Neural cell (in vitro differentiated cells): ENCODE data around the gene FILIP1L. TPM values are rescaled to one million over a fixed set of nuclear protein-coding genes. Genes with fewer than 3 reads are reported as not detected.

ENCODE experiments used
- H2AFZ ChIP-seq: fragments of 200-600, 300-800 bp; sonication (generic), shearing (Covaris generic); 2 replicates; pipeline ENCODE4 v1.6.0; 2014; ENCODE audit warnings: low read depth, mild to moderate bottlenecking, antibody characterized with exemption, low read length, moderate library complexity
- H3F3A ChIP-seq: fragments of 200-600 bp; shearing (Covaris generic); 2 replicates; pipeline ENCODE4 v1.6.1; 2016; ENCODE audit warnings: mild to moderate bottlenecking, moderate library complexity, mixed read lengths, antibody characterized with exemption, low read length; ENCODE audit not compliant: insufficient read depth, poor library complexity, severe bottlenecking
- H3K27ac ChIP-seq: fragments of 200-600, 300-800 bp; sonication (generic), shearing (Covaris generic); 2 replicates; pipeline ENCODE4 v1.5.1; 2014; ENCODE audit warnings: mild to moderate bottlenecking, low read length, moderate library complexity
- H3K27me3 ChIP-seq: fragments of 300-800, 200-600 bp; sonication (generic), shearing (Covaris generic); 2 replicates; pipeline ENCODE4 v1.6.0; 2014; ENCODE audit warnings: mild to moderate bottlenecking, low read depth, low read length, moderate library complexity; ENCODE audit not compliant: insufficient read depth
- H3K36me3 ChIP-seq: fragments of 300-800, 200-600 bp; sonication (generic), shearing (Covaris generic); 2 replicates; pipeline ENCODE4 v1.5.1; 2014; ENCODE audit warnings: mild to moderate bottlenecking, antibody characterized with exemption, low read length, moderate library complexity; ENCODE audit not compliant: insufficient read depth
- H3K4me2 ChIP-seq: fragments of 300-800, 200-600 bp; sonication (generic), shearing (Covaris generic); 2 replicates; pipeline ENCODE4 v1.6.0; 2014; ENCODE audit warnings: mild to moderate bottlenecking, low read length
- H3K4me3 ChIP-seq: fragments of 300-800, 200-600 bp; sonication (generic), shearing (Covaris generic); 2 replicates; pipeline ENCODE4 v1.5.1; 2014; ENCODE audit warnings: mild to moderate bottlenecking, low read length, moderate library complexity
- H3K79me2 ChIP-seq: fragments of 200-600 bp; shearing (Covaris generic); replicated peaks from 2 replicates; pipeline ENCODE4 v1.6.0; 2014; ENCODE audit warnings: mild to moderate bottlenecking, low read length, moderate library complexity; ENCODE audit not compliant: insufficient read depth
- H3K9ac ChIP-seq: fragments of 300-800, 200-600 bp; sonication (generic), shearing (Covaris generic); 2 replicates; pipeline ENCODE4 v1.6.1; 2016; ENCODE audit warnings: mild to moderate bottlenecking, low read length, mixed read lengths
- H3K9me2 ChIP-seq: fragments of 200-600 bp; shearing (Covaris generic); 2 replicates; pipeline ENCODE4 v1.6.1; 2016; ENCODE audit warnings: mild to moderate bottlenecking, low read length, mixed read lengths; ENCODE audit not compliant: insufficient read depth
- H3K9me3 ChIP-seq: fragments of 200-600, 300-800 bp; sonication (generic), shearing (Covaris generic); 2 replicates; pipeline ENCODE4 v1.6.1; 2016; ENCODE audit warnings: mild to moderate bottlenecking, mixed run types, low read length, moderate library complexity, mixed read lengths
- H4K20me1 ChIP-seq: fragments of 200-600 bp; shearing (Covaris generic); 2 replicates; pipeline ENCODE4 v1.6.1; 2016; ENCODE audit warnings: mild to moderate bottlenecking, mixed run types; ENCODE audit not compliant: insufficient read depth
- CTCF ChIP-seq: fragments of 450-650 bp; IDR thresholded peaks from 2 replicates; pipeline ENCODE4 v1.5.1; 2014; ENCODE audit warnings: antibody characterized with exemption, mild to moderate bottlenecking, moderate library complexity; ENCODE audit not compliant: poor library complexity, severe bottlenecking
- EP300 ChIP-seq: fragments of 450-650 bp; conservative IDR thresholded peaks from 2 replicates; pipeline ENCODE4 v1.6.1; 2014; ENCODE audit warnings: antibody characterized with exemption, mild to moderate bottlenecking, moderate library complexity; ENCODE audit not compliant: poor library complexity, severe bottlenecking
- EZH2 ChIP-seq: fragments of 200-600, 300-800 bp; shearing (Covaris generic), sonication (generic); IDR thresholded peaks from 2 replicates; pipeline ENCODE4 v1.6.1; 2014; ENCODE audit warnings: antibody characterized with exemption, low read length, borderline replicate concordance, mild to moderate bottlenecking; ENCODE audit not compliant: insufficient read depth, poor library complexity, severe bottlenecking
- MXI1 ChIP-seq: fragments of 450-650 bp; conservative IDR thresholded peaks from 2 replicates; pipeline ENCODE4 v1.6.1; 2014; ENCODE audit warnings: antibody characterized with exemption, mild to moderate bottlenecking; ENCODE audit not compliant: poor library complexity, severe bottlenecking
- POLR2AphosphoS5 ChIP-seq: IDR thresholded peaks from 2 replicates; pipeline ENCODE4 v1.6.1; 2012
- RAD21 ChIP-seq: fragments of 450-650 bp; conservative IDR thresholded peaks from 2 replicates; pipeline ENCODE4 v1.6.1; 2014; ENCODE audit warnings: antibody characterized with exemption, mild to moderate bottlenecking, moderate library complexity
- REST ChIP-seq: IDR thresholded peaks from 2 replicates; pipeline ENCODE4 v1.6.1; 2012; ENCODE audit warnings: borderline replicate concordance
- SMC3 ChIP-seq: fragments of 450-650 bp; conservative IDR thresholded peaks from 2 replicates; pipeline ENCODE4 v1.6.1; 2014; ENCODE audit warnings: antibody characterized with exemption, mild to moderate bottlenecking, moderate library complexity; ENCODE audit not compliant: poor library complexity
- TAF1 ChIP-seq: IDR thresholded peaks from 2 replicates; pipeline ENCODE4 v1.6.1; 2012; ENCODE audit warnings: low read depth
- polyA plus RNA-seq: library from polyadenylated mRNA; depleted of rRNA; stranded (reverse); fragments of >200 nt; gene quantifications from 2 replicates; pipeline ENCODE4 v1.2.3, GENCODE V29; 2014

The FILIP1L gene
- polyA plus RNA-seq, 1 donor from 2014 or later: 0.27 TPM

DNA sequence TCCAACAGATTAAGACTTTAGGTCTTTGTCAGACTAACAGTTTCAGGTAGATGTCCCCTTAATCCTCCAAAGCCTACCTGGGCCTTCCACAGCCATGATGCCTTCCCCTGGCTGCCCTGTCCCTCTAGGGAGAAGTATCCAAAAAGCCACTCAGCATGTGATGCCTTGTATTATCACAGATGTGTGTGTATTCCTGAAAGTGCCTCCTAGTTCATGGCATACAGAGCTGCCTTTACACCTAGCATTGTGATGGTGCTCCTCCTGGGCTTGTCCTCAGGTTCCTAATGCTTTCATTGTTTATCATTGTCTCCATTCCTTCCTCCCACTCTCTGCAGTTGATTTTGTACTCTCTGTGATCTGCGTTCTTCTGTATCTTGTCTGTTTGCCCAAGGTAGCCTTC lies 253.1 kb downstream of the FILIP1L start:
- H3K79me2 ChIP-seq: no peaks in the 10 kb centered on the region
- H2AFZ ChIP-seq: no peak overlapping the region
- no peaks in the 10 kb centered on the region for H3K9me3 ChIP-seq
- H3F3A ChIP-seq: no peaks in the 10 kb centered on the region
- H3K9ac ChIP-seq: no peak overlapping the region
- H3K4me2 ChIP-seq: no peak overlapping the region
- TF ChIP-seq CTCF: no peak
- no peak for TF ChIP-seq MXI1
- TF ChIP-seq REST: no peak
- TF ChIP-seq RAD21: no peak
- TF ChIP-seq POLR2AphosphoS5: no peak
- no peak for TF ChIP-seq EZH2
- TF ChIP-seq SMC3: no peak
- no peak for TF ChIP-seq TAF1
- TF ChIP-seq EP300: no peak
- H3K4me3 ChIP-seq: no peak overlapping the region
- H3K27me3 ChIP-seq: no peaks in the 10 kb centered on the region
- no peaks in the 10 kb centered on the region for H3K9me2 ChIP-seq
- no peaks in the 10 kb centered on the region for H4K20me1 ChIP-seq
- no peak overlapping the region for H3K27ac ChIP-seq
- no peaks in the 10 kb centered on the region for H3K36me3 ChIP-seq

GRCh38 chr3:99859825-99860224 lies 254.5 kb downstream of the FILIP1L start:
- Histone ChIP-seq H3K27me3 (no peaks in the 10 kb centered on the region), H2AFZ (no peak overlapping the region), H3K9me2 (no peaks in the 10 kb centered on the region), H3K27ac (no peak overlapping the region), H3K9me3 (no peaks in the 10 kb centered on the region), H4K20me1 (no peaks in the 10 kb centered on the region), H3K9ac (no peak overlapping the region), H3F3A (no peaks in the 10 kb centered on the region), H3K4me2 (no peak overlapping the region), H3K4me3 (no peak overlapping the region), H3K36me3 (no peaks in the 10 kb centered on the region), H3K79me2 (no peaks in the 10 kb centered on the region)
- TF ChIP-seq MXI1 (no peak), CTCF (no peak), EP300 (no peak), RAD21 (no peak), POLR2AphosphoS5 (no peak), EZH2 (no peak), TAF1 (no peak), SMC3 (no peak), REST (no peak)
